Liver (tissue), 3 donors: ENCODE data around the gene IL32.

Experiments used
- ATF3 ChIP-seq: IDR thresholded peaks from 2 replicates; pipeline ENCODE4 v1.6.1; 2016; ENCODE audit warnings: antibody characterized with exemption
- CTCF ChIP-seq: fragments of 150-350 bp; IDR thresholded peaks from 2 replicates; pipeline ENCODE4 v1.5.1; 2017; ENCODE audit warnings: improper control_type of control experiment, low read depth, low read length; ENCODE audit not compliant: missing input control
- EGR1 ChIP-seq, 2 donors: IDR thresholded peaks; 2 replicates each; pipeline ENCODE4 v1.6.1; 2016 to 2018; ENCODE audit warnings: antibody characterized with exemption in 2 of 2, low read depth in 2 of 2
- GABPA ChIP-seq, 2 donors: IDR thresholded peaks in 1 of 2; conservative IDR thresholded peaks in 1 of 2; 2 replicates each; pipeline ENCODE4 v1.6.1; 2016; ENCODE audit warnings: antibody characterized with exemption in 2 of 2, mild to moderate bottlenecking in 1 of 2, moderate library complexity in 1 of 2
- JUND ChIP-seq, 2 donors: IDR thresholded peaks; 2 replicates each; pipeline ENCODE4 v1.6.1; 2016; ENCODE audit warnings: antibody characterized with exemption in 2 of 2
- MAX ChIP-seq: IDR thresholded peaks from 2 replicates; pipeline ENCODE4 v1.6.1; 2016; ENCODE audit warnings: antibody characterized with exemption
- NR2F2 ChIP-seq: IDR thresholded peaks from 2 replicates; pipeline ENCODE4 v1.6.1; 2016; ENCODE audit warnings: antibody characterized with exemption
- REST ChIP-seq: IDR thresholded peaks from 2 replicates; pipeline ENCODE4 v1.6.1; 2016; ENCODE audit warnings: antibody characterized with exemption, mild to moderate bottlenecking
- RXRA ChIP-seq, 2 donors: IDR thresholded peaks; 2 replicates each; pipeline ENCODE4 v1.6.1; 2017 to 2018; ENCODE audit warnings: antibody characterized with exemption in 2 of 2, mild to moderate bottlenecking in 1 of 2
- SP1 ChIP-seq: IDR thresholded peaks from 2 replicates; pipeline ENCODE4 v1.6.1; 2018; ENCODE audit warnings: antibody characterized with exemption, mild to moderate bottlenecking
- TAF1 ChIP-seq: conservative IDR thresholded peaks from 2 replicates; pipeline ENCODE4 v1.6.1; 2016; ENCODE audit warnings: antibody characterized with exemption, mild to moderate bottlenecking
- YY1 ChIP-seq: IDR thresholded peaks from 2 replicates; pipeline ENCODE4 v1.6.1; 2016; ENCODE audit warnings: antibody characterized with exemption, mild to moderate bottlenecking
- ZBTB33 ChIP-seq: IDR thresholded peaks from 2 replicates; pipeline ENCODE4 v1.6.1; 2016; ENCODE audit warnings: antibody characterized with exemption
- donor health status: healthy.
- donor health status: healthy.

- no peak for TF ChIP-seq CTCF
- no peak for TF ChIP-seq ZBTB33
- TF ChIP-seq YY1, result no peak
- TF ChIP-seq REST, result no peak
- no peak for TF ChIP-seq MAX
- no peak for TF ChIP-seq SP1
- no peak for TF ChIP-seq NR2F2
- no peak for TF ChIP-seq EGR1 (IDR thresholded peaks at IDR 0.05; ENCODE audit: low read depth in 2 of 2)
- TF ChIP-seq ATF3, result no peak
- TF ChIP-seq RXRA (IDR thresholded peaks at IDR 0.05), result no peak
- no peak for TF ChIP-seq TAF1
- no peak for TF ChIP-seq GABPA (IDR thresholded peaks at IDR 0.05 in 1 of 2, conservative IDR thresholded peaks at IDR 0.05 in 1 of 2)
- no peak for TF ChIP-seq JUND (IDR thresholded peaks at IDR 0.05)
Measured at GRCh38 chr16:3049921-3050481, 15.4 kb upstream of the IL32 start.
